Stimulated activated CD4-positive, alpha-beta T cell treated with anti-CD3 and anti-CD28 coated beads, Interleukin-2, amount 100 ng/mL, for 4 hours (primary cell): ENCODE measurements around the gene DSTYK.

Experiments
- DNase-seq: peaks from one replicate; pipeline ENCODE4 v3.0.0-alpha.2; 2020; ENCODE audit warnings: low read depth

Gene DSTYK

GRCh38 chr1:205124726-205125125, 86.8 kb downstream of the DSTYK start:
- no peak for DNase-seq

- DNase-seq = no peak
These were observed 89.0 kb downstream of the DSTYK start for GRCh38 chr1:205122489-205122882.

- peak; percentile 91 for DNase-seq
These were observed 89.6 kb downstream of the DSTYK start, which contains the start of gene RBBP5 for GRCh38 chr1:205121660-205122488. Gene RBBP5 (minus strand): TSS chr1:205121978. CDS start chr1:205121873, 105 bp downstream.

GRCh38 chr1:205118752-205119151, 92.8 kb downstream of the DSTYK start:
- no peak for DNase-seq

GRCh38 chr1:205111354-205111753, 100.1 kb downstream of the DSTYK start:
- DNase-seq = no peak

GRCh38 chr1:205109711-205110110, 101.8 kb downstream of the DSTYK start:
- no peak for DNase-seq

GRCh38 chr1:205109269-205109668, 102.2 kb downstream of the DSTYK start:
- no peak for DNase-seq

GRCh38 chr1:205108464-205108863, 103.0 kb downstream of the DSTYK start:
- DNase-seq = no peak

- DNase-seq = no peak
These were observed 104.2 kb downstream of the DSTYK start for GRCh38 chr1:205107327-205107726.

- no peak for DNase-seq
These were observed 109.1 kb downstream of the DSTYK start for GRCh38 chr1:205102404-205102803.

GRCh38 chr1:205098242-205098641, 113.3 kb downstream of the DSTYK start:
- DNase-seq = no peak

- DNase-seq = no peak
These were observed 116.1 kb downstream of the DSTYK start for GRCh38 chr1:205095422-205095821.
